ENCODE results near the gene ALMS1. TPM values are rescaled to one million over a fixed set of nuclear protein-coding genes. Genes with fewer than 3 reads are reported as not detected.
"Not testable (repeated sequence)": the region's sequence is repeated elsewhere in the genome, so short reads cannot be mapped to it uniquely, and the experiment has no call there.

Gene ALMS1
- total RNA-seq, 1 experiment from 2014 or later = 37.4 TPM

GRCh38 chr2:73516033-73516432 lies 130.4 kb downstream of the ALMS1 start:
- DNase-seq (ENCODE audit: low read depth) = no peak

- no peak for DNase-seq (ENCODE audit: low read depth)
Measured at GRCh38 chr2:73528688-73529087, 143.1 kb downstream of the ALMS1 start.

DNA sequence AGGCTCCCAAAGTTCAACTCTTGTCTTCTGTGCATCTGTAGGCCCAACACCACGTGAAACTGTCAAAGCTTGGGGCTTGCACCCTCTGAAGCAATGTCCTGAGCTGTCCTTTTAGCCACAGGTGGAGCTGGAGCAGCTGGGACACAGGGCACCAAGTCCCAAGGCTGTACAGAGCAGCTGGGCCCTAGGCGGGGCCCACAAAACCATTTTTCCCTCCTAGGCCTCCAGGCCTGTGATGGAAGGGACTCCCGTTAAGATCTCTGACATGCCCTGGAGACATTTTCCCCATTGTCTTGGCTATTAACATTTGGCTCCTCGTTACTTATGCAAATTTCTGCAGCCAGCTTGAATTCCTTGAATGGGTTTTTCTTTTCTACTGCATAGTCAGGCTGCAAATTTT lies 145.1 kb downstream of the ALMS1 start:
- DNase-seq (ENCODE audit: low read depth) = not testable (repeated sequence)

- no peak for DNase-seq (ENCODE audit: low read depth)
Measured at GRCh38 chr2:73532381-73532780, 146.7 kb downstream of the ALMS1 start.

GRCh38 chr2:73536133-73536840 lies 150.7 kb downstream of the ALMS1 start:
- no peak for DNase-seq (ENCODE audit: low read depth)

- DNase-seq (ENCODE audit: low read depth) = not testable (repeated sequence)
Measured at GRCh38 chr2:73560875-73561274, 175.2 kb downstream of the ALMS1 start.

- DNase-seq (ENCODE audit: low read depth) = no peak
Measured at GRCh38 chr2:73561422-73561821, 175.8 kb downstream of the ALMS1 start.

- no peak for DNase-seq (ENCODE audit: low read depth)
Measured at GRCh38 chr2:73564986-73565385, 179.3 kb downstream of the ALMS1 start.

DNA sequence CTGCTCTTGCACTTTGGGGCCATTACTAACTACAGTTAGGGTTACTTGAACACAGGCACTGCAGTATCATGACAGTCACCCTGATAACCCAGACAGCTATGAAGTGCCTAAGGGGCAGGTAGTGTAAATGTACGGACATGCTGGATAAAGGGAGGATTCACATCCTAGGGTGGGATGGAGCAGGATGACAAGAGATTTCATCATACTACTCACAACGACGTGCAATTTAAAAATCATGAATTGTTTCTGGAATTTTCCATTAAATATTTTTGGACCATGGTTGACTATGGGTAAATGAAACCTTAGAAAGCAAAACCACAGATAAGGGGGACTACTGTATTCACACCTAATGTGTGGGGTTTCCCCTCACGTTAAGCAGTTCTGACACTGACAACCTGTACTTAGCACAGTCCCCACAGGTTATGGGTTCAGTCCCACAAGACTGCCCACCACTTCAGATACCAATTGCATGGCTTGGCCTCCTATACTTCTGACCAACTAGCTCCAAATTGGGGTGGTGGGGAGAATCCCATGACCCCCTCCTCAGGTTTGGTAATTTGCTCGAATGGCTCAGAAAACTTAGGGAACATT lies 180.7 kb downstream of the ALMS1 start:
- DNase-seq (ENCODE audit: low read depth) = no peak

- no peak for DNase-seq (ENCODE audit: low read depth)
Measured at GRCh38 chr2:73575261-73575660, 189.6 kb downstream of the ALMS1 start.

- no peak for DNase-seq (ENCODE audit: low read depth)
Measured at GRCh38 chr2:73582364-73582763, 196.7 kb downstream of the ALMS1 start.

GRCh38 chr2:73588177-73588576 lies 202.5 kb downstream of the ALMS1 start:
- no peak for DNase-seq (ENCODE audit: low read depth)

DNA sequence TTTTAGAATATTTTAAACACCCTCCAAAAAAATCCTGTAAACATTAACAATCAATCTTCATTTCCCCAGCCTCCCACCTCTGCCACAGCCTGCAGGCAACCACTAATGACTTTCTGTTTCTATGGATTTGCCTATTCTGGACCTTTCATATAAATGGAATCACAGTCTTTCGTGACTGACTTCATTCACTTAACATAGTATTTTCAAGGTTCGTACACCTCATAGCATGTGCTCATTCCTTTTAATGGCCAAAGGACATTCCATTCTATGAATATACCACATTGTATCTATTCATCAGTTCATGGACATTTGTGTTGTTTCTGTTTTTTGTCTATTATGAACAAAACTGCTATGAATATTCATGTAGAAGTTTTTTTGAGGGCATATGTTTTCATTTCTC lies 208.0 kb downstream of the ALMS1 start:
- no peak for DNase-seq (ENCODE audit: low read depth)

DNA sequence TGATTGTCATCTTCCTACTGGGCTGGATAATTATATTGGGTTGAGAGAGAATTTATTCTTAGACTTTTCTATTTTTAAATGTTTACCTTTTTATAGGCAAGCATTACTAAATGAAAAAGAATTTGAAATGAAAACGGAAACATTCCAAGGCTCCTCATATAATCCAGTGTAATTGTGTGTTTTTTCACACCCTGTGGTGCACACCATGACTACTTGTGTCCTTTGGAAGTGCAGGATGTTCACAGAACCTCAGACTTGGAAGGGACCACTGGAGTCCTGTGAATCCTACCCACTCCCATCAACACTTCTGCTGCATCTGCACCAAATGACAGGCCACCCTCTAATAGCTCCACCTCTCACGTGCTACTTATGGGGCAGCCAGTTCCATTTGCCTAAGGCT lies 208.6 kb downstream of the ALMS1 start:
- DNase-seq (ENCODE audit: low read depth) = no peak

- DNase-seq (ENCODE audit: low read depth) = no peak
Measured at GRCh38 chr2:73601780-73602179, 216.1 kb downstream of the ALMS1 start.

GRCh38 chr2:73603099-73603588 lies 217.5 kb downstream of the ALMS1 start:
- DNase-seq (ENCODE audit: low read depth) = not testable (repeated sequence)

- DNase-seq (ENCODE audit: low read depth) = not testable (repeated sequence)
Measured at GRCh38 chr2:73604589-73604988, 219.0 kb downstream of the ALMS1 start.

DNA sequence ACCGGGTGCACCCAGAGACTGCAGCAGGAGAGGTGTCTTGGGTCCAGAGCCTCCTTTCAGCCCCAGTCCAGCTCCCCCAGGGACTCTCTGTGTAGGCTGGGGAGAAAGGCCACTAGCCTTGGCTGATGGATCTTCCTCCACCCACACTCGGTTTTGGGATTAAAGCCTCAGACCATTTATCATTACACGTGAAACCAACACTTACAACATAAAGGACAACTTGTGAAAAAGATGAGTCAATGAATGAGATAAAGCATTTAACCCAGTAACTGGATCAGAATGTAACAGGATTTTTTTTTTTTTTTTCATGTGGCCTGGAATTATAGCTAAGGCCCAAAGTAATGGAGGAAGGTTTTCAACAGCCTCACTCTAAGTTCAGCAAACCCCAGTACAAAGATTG lies 224.5 kb downstream of the ALMS1 start:
- DNase-seq (ENCODE audit: low read depth) = no peak

DNA sequence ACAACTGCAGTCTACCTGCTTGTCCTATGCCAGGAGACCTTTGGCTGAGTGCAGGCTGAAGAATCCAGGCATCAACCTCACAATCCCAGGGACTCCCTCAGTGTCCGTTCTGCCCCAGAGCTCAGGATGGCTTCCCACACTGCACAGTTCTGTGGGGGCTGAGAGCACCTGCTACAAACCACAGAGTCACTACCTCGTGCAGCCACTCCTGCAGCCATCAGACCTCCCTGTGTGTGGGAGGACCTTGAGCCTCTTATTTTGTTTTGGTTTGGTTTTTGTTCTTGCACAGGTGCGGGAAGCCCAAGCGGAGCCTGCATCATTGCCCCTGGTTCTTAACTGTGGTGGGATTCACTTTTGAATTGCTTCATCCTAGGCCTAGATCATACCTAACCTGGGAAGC lies 225.6 kb downstream of the ALMS1 start:
- DNase-seq (ENCODE audit: low read depth) = no peak

- peak; percentile 27 for DNase-seq (ENCODE audit: low read depth)
Measured at GRCh38 chr2:73611867-73612266, 226.2 kb downstream of the ALMS1 start.

DNA sequence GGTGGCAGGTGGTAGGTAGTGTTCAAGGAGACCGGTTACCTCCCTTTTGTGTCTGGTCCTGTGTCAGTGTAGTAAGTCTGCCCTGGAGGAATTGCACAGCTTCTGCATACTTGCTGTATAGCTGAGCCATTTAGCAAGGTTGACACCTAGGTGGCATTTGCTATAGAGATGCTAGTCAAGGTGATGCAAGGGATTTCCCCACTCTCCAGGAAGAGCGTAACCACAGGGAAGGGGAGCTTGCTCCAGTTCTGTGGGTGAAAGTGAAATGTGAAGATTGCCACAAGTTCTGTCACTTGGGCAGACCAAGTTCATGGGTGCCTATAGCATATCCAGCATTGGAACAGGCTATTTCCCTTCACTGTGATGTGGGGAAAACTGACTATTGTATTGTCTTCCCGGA lies 228.5 kb downstream of the ALMS1 start:
- no peak for DNase-seq (ENCODE audit: low read depth)

- DNase-seq (ENCODE audit: low read depth) = no peak
Measured at GRCh38 chr2:73614997-73615396, 229.4 kb downstream of the ALMS1 start.

- DNase-seq (ENCODE audit: low read depth) = not testable (repeated sequence)
Measured at GRCh38 chr2:73619925-73620324, 234.3 kb downstream of the ALMS1 start.

DNA sequence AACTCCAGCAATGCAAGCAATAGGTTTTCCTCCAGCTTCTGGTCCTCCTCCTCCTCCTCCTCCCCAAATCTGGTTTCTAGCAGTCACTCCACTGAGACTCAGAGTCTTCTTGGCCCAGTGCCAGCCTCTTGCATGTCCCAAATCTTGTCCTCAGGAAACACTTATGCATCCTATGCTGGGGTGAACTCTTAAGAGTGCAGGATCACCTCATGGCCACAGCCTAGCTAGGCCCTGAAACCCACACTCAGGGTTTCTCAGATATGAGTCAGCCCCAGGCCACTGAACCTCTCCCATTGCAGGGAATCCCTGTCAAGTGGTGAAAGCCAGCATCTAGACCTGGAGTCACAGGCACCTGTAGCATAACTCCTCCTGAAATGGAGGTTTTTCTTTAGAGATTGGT lies 238.4 kb downstream of the ALMS1 start:
- not testable (repeated sequence) for DNase-seq (ENCODE audit: low read depth)
